MM.1S (cell line): Measurements from ENCODE around the gene SSNA1.

Source experiments
- DNase-seq: peaks from one replicate; pipeline ENCODE4 v3.0.0-alpha.2; 2015
- H2AFZ ChIP-seq: fragments of 300-600 bp; sonication (generic); 2 replicates; pipeline ENCODE4 v1.6.0; 2016; ENCODE audit warnings: antibody characterized with exemption, low read length
- H3F3A ChIP-seq: fragments of 300-600 bp; sonication (generic); 2 replicates; pipeline ENCODE4 v1.6.1; 2016; ENCODE audit warnings: mild to moderate bottlenecking, antibody characterized with exemption, low read length, moderate library complexity, mixed read lengths; ENCODE audit not compliant: insufficient read depth
- H3K27ac ChIP-seq: fragments of 300-600 bp; sonication (generic); 2 replicates; pipeline ENCODE4 v1.5.1; 2016; ENCODE audit warnings: mild to moderate bottlenecking, low read length
- H3K27me3 ChIP-seq: fragments of 300-600 bp; sonication (generic); replicated peaks from 2 replicates; pipeline ENCODE4 v1.6.0; 2016; ENCODE audit warnings: low read length; ENCODE audit not compliant: insufficient read depth
- H3K36me3 ChIP-seq: fragments of 300-600 bp; sonication (generic); replicated peaks from 2 replicates; pipeline ENCODE4 v1.6.1; 2016; ENCODE audit warnings: mild to moderate bottlenecking, low read length, mixed read lengths; ENCODE audit not compliant: insufficient read depth
- H3K4me1 ChIP-seq: fragments of 300-600 bp; sonication (generic); 2 replicates; pipeline ENCODE4 v1.6.1; 2016; ENCODE audit warnings: low read length, mixed read lengths
- H3K4me2 ChIP-seq: fragments of 300-600 bp; sonication (generic); 2 replicates; pipeline ENCODE4 v1.6.0; 2016; ENCODE audit warnings: low read depth, low read length
- H3K4me3 ChIP-seq: fragments of 300-600 bp; sonication (generic); 2 replicates; pipeline ENCODE4 v1.5.1; 2016; ENCODE audit warnings: low read length, mixed read lengths
- H3K79me2 ChIP-seq: fragments of 300-600 bp; sonication (generic); 2 replicates; pipeline ENCODE4 v1.6.1; 2016; ENCODE audit warnings: mixed run types, low read length, mixed read lengths
- H3K9ac ChIP-seq: fragments of 300-600 bp; sonication (generic); 2 replicates; pipeline ENCODE4 v1.6.1; 2016; ENCODE audit warnings: low read length, mixed read lengths
- H3K9me2 ChIP-seq: fragments of 300-600 bp; sonication (generic); replicated peaks from 2 replicates; pipeline ENCODE4 v1.6.1; 2016; ENCODE audit warnings: mild to moderate bottlenecking, low read length, mixed read lengths; ENCODE audit not compliant: insufficient read depth
- H3K9me3 ChIP-seq: fragments of 300-600 bp; sonication (generic); replicated peaks from 2 replicates; pipeline ENCODE4 v1.6.1; 2016; ENCODE audit warnings: mild to moderate bottlenecking, low read length, mixed read lengths; ENCODE audit not compliant: insufficient read depth
- H4K20me1 ChIP-seq: fragments of 300-600 bp; sonication (generic); 2 replicates; pipeline ENCODE4 v1.6.1; 2016; ENCODE audit warnings: mild to moderate bottlenecking, low read length, moderate library complexity, mixed read lengths; ENCODE audit not compliant: insufficient read depth
- EZH2 ChIP-seq: fragments of 300-600 bp; sonication (generic); optimal IDR thresholded peaks from 2 replicates; pipeline ENCODE3; 2017; ENCODE audit warnings: low read depth, mild to moderate bottlenecking, antibody characterized with exemption, low read length, mixed read lengths
- EZH2phosphoT487 ChIP-seq: fragments of 300-600 bp; sonication (generic); IDR thresholded peaks from 2 replicates; pipeline ENCODE4 v1.6.1; 2018; ENCODE audit warnings: antibody characterized with exemption, low read length
- TF ChIP-seq, protein P1 (sequence below): fragments of 300-600 bp; sonication (generic); IDR thresholded peaks from 2 replicates; pipeline ENCODE4 v1.5.1; 2016; ENCODE audit warnings: antibody characterized with exemption, low read length, mixed read lengths

The SSNA1 gene

DNA sequence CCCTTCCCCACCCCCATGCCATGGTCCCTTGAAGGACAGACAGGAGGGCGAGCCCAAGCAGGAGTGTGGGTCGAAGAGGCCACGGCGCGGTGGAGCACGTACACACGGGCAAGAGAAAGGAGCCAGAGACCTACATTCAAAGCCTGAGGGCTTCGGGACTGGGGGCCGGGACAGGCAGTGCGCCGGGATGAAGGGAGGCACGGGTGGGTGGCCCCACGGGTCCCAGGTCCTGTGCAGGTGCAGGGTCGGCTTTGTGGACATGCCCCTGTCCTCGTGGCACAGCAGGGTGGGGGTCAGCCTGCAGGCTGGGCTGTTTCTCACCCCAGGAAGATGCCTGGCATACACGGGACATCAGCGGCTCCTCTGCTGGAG is 28.4 kb upstream of the SSNA1 start:
- Histone ChIP-seq H3K27me3 (peaks cover 61% of the 10 kb centered on the region), H3K4me3 (no peak overlapping the region), H4K20me1 (no peaks in the 10 kb centered on the region), H3K9ac (no peak overlapping the region), H3K36me3 (no peaks in the 10 kb centered on the region), H3K9me3 (no peaks in the 10 kb centered on the region), H3F3A (no peaks in the 10 kb centered on the region), H3K79me2 (no peaks in the 10 kb centered on the region), H3K4me2 (no peak overlapping the region), H3K27ac (no peak overlapping the region), H2AFZ (no peak overlapping the region), H3K4me1 (peaks cover 23% of the 10 kb centered on the region), H3K9me2 (no peaks in the 10 kb centered on the region)
- no peak for DNase-seq
- TF ChIP-seq EZH2phosphoT487: no peak
- no peak for TF ChIP-seq EZH2
- TF ChIP-seq, protein P1, sequence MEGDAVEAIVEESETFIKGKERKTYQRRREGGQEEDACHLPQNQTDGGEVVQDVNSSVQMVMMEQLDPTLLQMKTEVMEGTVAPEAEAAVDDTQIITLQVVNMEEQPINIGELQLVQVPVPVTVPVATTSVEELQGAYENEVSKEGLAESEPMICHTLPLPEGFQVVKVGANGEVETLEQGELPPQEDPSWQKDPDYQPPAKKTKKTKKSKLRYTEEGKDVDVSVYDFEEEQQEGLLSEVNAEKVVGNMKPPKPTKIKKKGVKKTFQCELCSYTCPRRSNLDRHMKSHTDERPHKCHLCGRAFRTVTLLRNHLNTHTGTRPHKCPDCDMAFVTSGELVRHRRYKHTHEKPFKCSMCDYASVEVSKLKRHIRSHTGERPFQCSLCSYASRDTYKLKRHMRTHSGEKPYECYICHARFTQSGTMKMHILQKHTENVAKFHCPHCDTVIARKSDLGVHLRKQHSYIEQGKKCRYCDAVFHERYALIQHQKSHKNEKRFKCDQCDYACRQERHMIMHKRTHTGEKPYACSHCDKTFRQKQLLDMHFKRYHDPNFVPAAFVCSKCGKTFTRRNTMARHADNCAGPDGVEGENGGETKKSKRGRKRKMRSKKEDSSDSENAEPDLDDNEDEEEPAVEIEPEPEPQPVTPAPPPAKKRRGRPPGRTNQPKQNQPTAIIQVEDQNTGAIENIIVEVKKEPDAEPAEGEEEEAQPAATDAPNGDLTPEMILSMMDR: no peak

- no peak overlapping the region for H2AFZ ChIP-seq
- DNase-seq: no peak
- no peaks in the 10 kb centered on the region for H3K36me3 ChIP-seq
- H3K4me1 ChIP-seq: peaks cover 23% of the 10 kb centered on the region
- H3K9ac ChIP-seq: no peak overlapping the region
- H3K4me3 ChIP-seq: no peak overlapping the region
- no peaks in the 10 kb centered on the region for H3F3A ChIP-seq
- no peak overlapping the region for H3K4me2 ChIP-seq
- no peaks in the 10 kb centered on the region for H3K9me2 ChIP-seq
- TF ChIP-seq, protein P1: no peak
- no peak for TF ChIP-seq EZH2phosphoT487
- no peak for TF ChIP-seq EZH2
- H4K20me1 ChIP-seq: no peaks in the 10 kb centered on the region
- no peaks in the 10 kb centered on the region for H3K9me3 ChIP-seq
- no peak overlapping the region for H3K27ac ChIP-seq
- H3K27me3 ChIP-seq: peaks cover 65% of the 10 kb centered on the region
- H3K79me2 ChIP-seq: no peaks in the 10 kb centered on the region
These were observed 27.5 kb upstream of the SSNA1 start for GRCh38 chr9:137160716-137161557.

- no peaks in the 10 kb centered on the region for H3K36me3 ChIP-seq
- H3K9ac ChIP-seq: no peak overlapping the region
- no peak for DNase-seq
- no peak overlapping the region for H3K4me2 ChIP-seq
- H3K9me3 ChIP-seq: no peaks in the 10 kb centered on the region
- H2AFZ ChIP-seq: no peak overlapping the region
- H3K79me2 ChIP-seq: no peaks in the 10 kb centered on the region
- TF ChIP-seq, protein P1: no peak
- TF ChIP-seq EZH2phosphoT487 (no peak), EZH2 (no peak)
- H3F3A ChIP-seq: no peaks in the 10 kb centered on the region
- H3K4me1 ChIP-seq: peaks cover 23% of the 10 kb centered on the region
- H3K9me2 ChIP-seq: no peaks in the 10 kb centered on the region
- peaks cover 74% of the 10 kb centered on the region for H3K27me3 ChIP-seq
- H4K20me1 ChIP-seq: no peaks in the 10 kb centered on the region
- no peak overlapping the region for H3K4me3 ChIP-seq
- no peak overlapping the region for H3K27ac ChIP-seq
These were observed 26.7 kb upstream of the SSNA1 start for GRCh38 chr9:137161558-137162486.
